Pancreas (tissue), 10 donors: Measurements from ENCODE around the gene EXOC4. TPM values are rescaled to one million over a fixed set of nuclear protein-coding genes. Genes with fewer than 3 reads are reported as not detected.

ENCODE experiments used
- ATAC-seq, 4 donors: fragments of 200-7000 bp; cut with Tn5 transposase; one replicate each; pipeline versions ENCODE4 v1.8.0 to v1.9.1; 2020; ENCODE audit warnings: mild to moderate bottlenecking in 4 of 4, moderate library complexity in 4 of 4
- DNase-seq, 6 donors: peaks; one replicate each; pipeline ENCODE4 v3.0.0-alpha.2; 2020
- FAIRE-seq: peaks from 2 replicates; lab custom pipeline; 2012; peaks lifted over from hg19 to GRCh38; lab: Jason Lieb, UNC
- H3K27ac ChIP-seq, 4 donors: fragments of 200-600 bp; sonication (generic); 1 replicate in 3 of 4; 2 replicates in 1 of 4; pipeline versions ENCODE4 v1.5.0 to v1.8.0; 2020
- H3K27me3 ChIP-seq, 4 donors: fragments of 200-600 bp; one replicate each; pipeline ENCODE4 v1.8.0; 2021
- H3K36me3 ChIP-seq, 3 donors: fragments of 200-600 bp; sonication (generic) in 1 of 3; one replicate each; pipeline versions ENCODE4 v1.5.0 to v1.8.0; 2020 to 2021
- H3K4me1 ChIP-seq, 3 donors: fragments of 200-600 bp; one replicate each; pipeline ENCODE4 v1.8.0; 2021
- H3K4me3 ChIP-seq, 4 donors: fragments of 200-600 bp; sonication (generic) in 2 of 4; one replicate each; pipeline versions ENCODE4 v1.5.0 to v1.8.0; 2020 to 2021
- H3K9me3 ChIP-seq, 4 donors: fragments of 200-600 bp; one replicate each; pipeline ENCODE4 v1.8.0; 2021
- WGBS, 2 donors: extraction: QIAGEN DNeasy Blood & Tissue Kit; methylation state at CpG; one replicate each; pipeline ENCODE4 v1.1.7; 2013; 5-methylcytosine and 5-hydroxymethylcytosine counted together
- intact Hi-C, 3 donors: fragments of 100-400 bp; cut with DNase I; formaldehyde crosslinking; loops; one replicate each; pipeline versions ENCODE4 v1.11.1 to v1.14.2; 2022
- polyA plus RNA-seq, 2 donors: library from polyadenylated mRNA; stranded (reverse); fragments of 200-250 nt; gene quantifications; one replicate each; pipeline ENCODE4 v1.2.3, GENCODE V29; 2013
- total RNA-seq, 6 donors: library from RNA; stranded (reverse); fragmentation: NEBNext Ultra II Directional in 4 of 6; extraction: Animal tissue kit (Norgen Biotek cat#: 25700) in 4 of 6; gene quantifications; one replicate each; pipeline versions ENCODE4 v1.2.1 to v1.2.4, GENCODE V29; 2021 to 2023
- TF ChIP-seq, protein P1 (sequence below), 4 donors: fragments of 200-600 bp; sonication (generic) in 3 of 4; IDR thresholded peaks; one replicate each; pipeline versions ENCODE4 v1.5.0 to v1.8.0; 2021; ENCODE audit warnings: antibody characterized with exemption in 4 of 4
- donor health status: healthy with polysubstance abuse.
- donor health status: DM: no; HTN: no; CAD: no; lungs with moderate emphysema.
- donor health status: DM: no; HTN: no; CAD: no.
- donor health status: control.
- donor health status: control.
- donor health status: Bipolar disorder and iron deficiency.
- donor health status: DM: yes; HTN: yes; CAD: no.
- donor health status: DM: no; HTN: no; CAD: no.
- donor health status: DM: no; HTN: no; CAD: no.
- donor health status: DM: yes; HTN: yes; CAD: no.

Gene EXOC4
- total and polyA plus RNA-seq, 8 donors = 13.4 to 81.2 (median 53.8) TPM

DNA sequence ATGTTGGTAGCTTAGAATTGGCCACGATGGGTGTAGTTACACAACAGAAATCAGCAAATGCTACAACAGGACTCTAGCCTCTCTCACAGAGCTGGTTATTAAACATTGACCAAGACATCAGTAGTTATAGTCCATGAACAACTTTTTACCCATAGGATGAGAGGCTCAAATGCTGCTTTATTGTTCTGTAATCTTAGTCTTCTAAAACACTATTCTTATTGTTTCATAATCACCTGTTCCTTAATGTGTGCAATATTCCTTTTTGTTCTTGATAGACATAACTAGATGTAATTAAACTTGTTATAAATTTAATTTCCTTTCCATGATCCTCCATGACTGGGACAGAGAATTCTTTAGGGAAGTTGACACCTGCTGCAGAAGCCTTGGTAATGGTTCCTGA is 356.9 kb downstream of the EXOC4 start:
- Histone ChIP-seq H3K27ac (no peak overlapping the region), H3K9me3 (no peaks in the 10 kb centered on the region), H3K27me3 (no peaks in the 10 kb centered on the region), H3K36me3 (no peaks in the 10 kb centered on the region), H3K4me1 (no peaks in the 10 kb centered on the region), H3K4me3 (no peak overlapping the region)
- DNase-seq (no peak), FAIRE-seq (no peak), ATAC-seq (no peak)
- 78% methylated on average over 1 of the region's 1 CpG for WGBS, 2 donors
- TF ChIP-seq, protein P1, sequence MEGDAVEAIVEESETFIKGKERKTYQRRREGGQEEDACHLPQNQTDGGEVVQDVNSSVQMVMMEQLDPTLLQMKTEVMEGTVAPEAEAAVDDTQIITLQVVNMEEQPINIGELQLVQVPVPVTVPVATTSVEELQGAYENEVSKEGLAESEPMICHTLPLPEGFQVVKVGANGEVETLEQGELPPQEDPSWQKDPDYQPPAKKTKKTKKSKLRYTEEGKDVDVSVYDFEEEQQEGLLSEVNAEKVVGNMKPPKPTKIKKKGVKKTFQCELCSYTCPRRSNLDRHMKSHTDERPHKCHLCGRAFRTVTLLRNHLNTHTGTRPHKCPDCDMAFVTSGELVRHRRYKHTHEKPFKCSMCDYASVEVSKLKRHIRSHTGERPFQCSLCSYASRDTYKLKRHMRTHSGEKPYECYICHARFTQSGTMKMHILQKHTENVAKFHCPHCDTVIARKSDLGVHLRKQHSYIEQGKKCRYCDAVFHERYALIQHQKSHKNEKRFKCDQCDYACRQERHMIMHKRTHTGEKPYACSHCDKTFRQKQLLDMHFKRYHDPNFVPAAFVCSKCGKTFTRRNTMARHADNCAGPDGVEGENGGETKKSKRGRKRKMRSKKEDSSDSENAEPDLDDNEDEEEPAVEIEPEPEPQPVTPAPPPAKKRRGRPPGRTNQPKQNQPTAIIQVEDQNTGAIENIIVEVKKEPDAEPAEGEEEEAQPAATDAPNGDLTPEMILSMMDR (IDR thresholded peaks at IDR 0.05) = no peak
- intact Hi-C loops = no loop called here

DNA sequence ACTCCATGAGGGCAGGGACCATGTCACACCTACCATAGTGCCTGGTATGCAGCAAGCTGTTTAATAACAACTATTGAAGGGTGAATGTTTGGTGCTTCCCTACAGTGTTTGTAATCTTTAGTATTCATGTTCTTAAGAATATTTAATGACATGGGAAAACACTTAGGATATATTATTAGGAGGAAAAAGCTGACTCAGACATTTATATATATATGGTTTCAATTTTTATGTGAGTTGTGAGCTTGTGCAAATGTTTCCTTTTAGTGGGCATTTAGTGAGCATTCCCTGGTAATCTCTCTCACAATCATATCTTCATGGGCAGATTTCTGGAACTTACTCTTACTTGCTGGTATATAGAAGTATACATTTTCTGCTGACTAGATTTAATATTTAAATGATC is 359.1 kb downstream of the EXOC4 start:
- ATAC-seq = no peak
- H3K9me3 ChIP-seq = no peaks in the 10 kb centered on the region
- TF ChIP-seq, protein P1 (IDR thresholded peaks at IDR 0.05) = no peak

DNA sequence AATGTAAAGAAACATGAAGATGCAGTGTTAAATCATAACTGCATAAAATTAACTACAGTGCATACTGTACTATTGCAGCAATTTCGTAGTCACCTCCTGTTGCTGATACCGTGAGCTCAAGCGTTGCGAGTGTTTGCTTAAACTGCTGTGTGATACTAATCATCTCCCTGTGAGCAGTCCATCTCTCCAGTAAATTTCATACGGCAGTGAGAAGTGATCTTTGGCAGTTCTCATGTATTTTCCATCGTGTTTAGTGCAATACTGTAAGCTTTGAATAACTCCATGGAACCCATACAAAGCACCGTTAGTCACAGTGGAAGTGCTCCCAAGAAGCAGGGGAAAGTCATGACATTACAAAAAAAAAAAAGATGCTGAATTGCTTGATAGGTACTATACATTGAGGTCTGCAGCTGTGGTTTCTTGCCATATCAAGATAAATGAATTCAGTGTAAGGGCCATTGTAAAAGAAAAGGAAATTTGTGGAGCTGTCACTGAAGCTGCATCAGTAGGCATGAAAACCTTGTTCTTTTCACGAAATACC is 360.4 kb downstream of the EXOC4 start:
- 90 to 93% methylated on average over 8 of the region's 8 CpGs for WGBS, 2 donors
- H3K4me1 ChIP-seq = no peaks in the 10 kb centered on the region
- no peak for FAIRE-seq
- H3K27ac ChIP-seq = no peak overlapping the region
- no peak for DNase-seq
- no peaks in the 10 kb centered on the region for H3K9me3 ChIP-seq
- H3K36me3 ChIP-seq = no peaks in the 10 kb centered on the region
- TF ChIP-seq, protein P1 (IDR thresholded peaks at IDR 0.05) = no peak
- H3K4me3 ChIP-seq = no peak overlapping the region
- intact Hi-C loops = no loop called here
- ATAC-seq = peak in 2 of 4 donors; percentile 37 to 41
- H3K27me3 ChIP-seq = no peaks in the 10 kb centered on the region

More for the DNA sequence above, 359.1 kb downstream of the EXOC4 start:
- Histone ChIP-seq H3K4me3 (no peak overlapping the region), H3K27me3 (no peaks in the 10 kb centered on the region), H3K4me1 (no peaks in the 10 kb centered on the region), H3K36me3 (no peaks in the 10 kb centered on the region), H3K27ac (no peak overlapping the region)
- no peak for FAIRE-seq
- intact Hi-C loops = no loop called here
- no peak for DNase-seq

DNA sequence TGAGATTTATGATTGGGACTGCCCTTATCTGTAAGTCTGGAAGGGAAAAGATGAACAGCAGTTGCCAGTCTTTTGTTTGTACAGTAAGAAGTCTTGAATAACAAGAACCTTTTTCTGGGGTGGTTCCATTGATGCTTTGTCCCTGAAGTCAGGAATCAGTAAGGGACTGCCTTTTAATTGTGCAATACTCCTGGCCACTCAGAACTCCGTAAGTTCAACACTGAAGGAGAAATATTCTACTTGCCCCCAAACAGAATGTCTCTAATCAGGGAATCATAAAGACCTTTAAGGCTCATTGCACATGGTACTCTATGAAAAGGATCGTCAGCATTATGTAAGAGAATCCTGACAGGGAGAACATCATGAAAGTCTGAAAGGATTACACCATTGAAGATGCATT is 361.4 kb downstream of the EXOC4 start:
- Histone ChIP-seq H3K4me3 (no peak overlapping the region), H3K27me3 (no peaks in the 10 kb centered on the region), H3K4me1 (no peaks in the 10 kb centered on the region), H3K27ac (no peak overlapping the region), H3K36me3 (no peaks in the 10 kb centered on the region), H3K9me3 (no peaks in the 10 kb centered on the region)
- TF ChIP-seq, protein P1 (IDR thresholded peaks at IDR 0.05) = no peak
- DNase-seq (no peak), FAIRE-seq (no peak), ATAC-seq (no peak)
- WGBS, 2 donors = 95 to 96% methylated on average over 2 of the region's 2 CpGs
- intact Hi-C loops = no loop called here

DNA sequence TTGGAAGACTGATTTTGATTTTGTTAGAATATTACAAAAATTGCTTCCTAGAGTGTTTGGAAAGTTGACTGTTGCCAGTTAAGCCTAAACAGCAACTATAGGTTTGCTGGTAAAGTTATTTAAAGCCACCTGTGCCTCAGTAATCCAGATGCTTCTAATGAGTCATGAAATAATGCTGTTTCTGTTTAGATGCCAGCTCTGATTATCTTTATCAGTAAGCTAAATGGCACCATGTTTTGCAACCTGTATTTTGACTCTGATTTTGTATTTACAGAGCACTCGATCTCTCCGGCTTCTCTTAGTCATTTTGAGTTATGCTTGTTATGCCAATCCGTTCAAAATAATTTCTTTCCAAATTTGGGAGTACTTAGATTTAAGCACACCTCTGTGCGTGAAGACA is 366.1 kb downstream of the EXOC4 start:
- intact Hi-C loops = no loop called here
- H3K4me1 ChIP-seq = no peaks in the 10 kb centered on the region
- no peak for DNase-seq
- H3K9me3 ChIP-seq = no peaks in the 10 kb centered on the region
- WGBS, 2 donors = 91% methylated on average over 4 of the region's 4 CpGs
- H3K27me3 ChIP-seq = no peaks in the 10 kb centered on the region
- TF ChIP-seq, protein P1 (IDR thresholded peaks at IDR 0.05) = no peak
- no peak overlapping the region for H3K27ac ChIP-seq
- no peak for FAIRE-seq
- no peak for ATAC-seq
- H3K36me3 ChIP-seq = no peaks in the 10 kb centered on the region
- H3K4me3 ChIP-seq = no peak overlapping the region
